Muscle layer of duodenum (tissue), 2 donors: ENCODE data around the gene PRIMPOL.
"Not testable (repeated sequence)": the region's sequence is repeated elsewhere in the genome, so short reads cannot be mapped to it uniquely, and the experiment has no call there.

ENCODE experiments used
- H3K27ac ChIP-seq: one replicate; pipeline ENCODE4 v1.7.0; 2013; ENCODE audit warnings: mild to moderate bottlenecking, low read length
- H3K27me3 ChIP-seq: one replicate; pipeline ENCODE4 v1.7.0; 2013; ENCODE audit warnings: low read depth, mild to moderate bottlenecking, control low read depth, low read length
- H3K36me3 ChIP-seq, 2 donors: one replicate each; pipeline ENCODE4 v1.7.0; 2013; ENCODE audit warnings: low read length in 2 of 2, control low read depth in 1 of 2, mild to moderate bottlenecking in 1 of 2; ENCODE audit not compliant: insufficient read depth in 2 of 2, control insufficient read depth in 1 of 2
- H3K4me1 ChIP-seq, 2 donors: one replicate each; pipeline ENCODE4 v1.7.0; 2013; ENCODE audit warnings: low read length in 2 of 2, mild to moderate bottlenecking in 2 of 2, control low read depth in 1 of 2, moderate library complexity in 1 of 2; ENCODE audit not compliant: insufficient read depth in 2 of 2, control insufficient read depth in 1 of 2
- H3K4me3 ChIP-seq, 2 donors: one replicate each; pipeline ENCODE4 v1.7.0; 2013; ENCODE audit warnings: low read length in 2 of 2, low read depth in 1 of 2, mild to moderate bottlenecking in 1 of 2
- H3K9me3 ChIP-seq, 2 donors: one replicate each; pipeline ENCODE4 v1.7.0; 2013; ENCODE audit warnings: low read length in 2 of 2, control low read depth in 1 of 2, mild to moderate bottlenecking in 1 of 2; ENCODE audit not compliant: control insufficient read depth in 1 of 2
- donor health status: healthy.

The PRIMPOL gene, protein sequence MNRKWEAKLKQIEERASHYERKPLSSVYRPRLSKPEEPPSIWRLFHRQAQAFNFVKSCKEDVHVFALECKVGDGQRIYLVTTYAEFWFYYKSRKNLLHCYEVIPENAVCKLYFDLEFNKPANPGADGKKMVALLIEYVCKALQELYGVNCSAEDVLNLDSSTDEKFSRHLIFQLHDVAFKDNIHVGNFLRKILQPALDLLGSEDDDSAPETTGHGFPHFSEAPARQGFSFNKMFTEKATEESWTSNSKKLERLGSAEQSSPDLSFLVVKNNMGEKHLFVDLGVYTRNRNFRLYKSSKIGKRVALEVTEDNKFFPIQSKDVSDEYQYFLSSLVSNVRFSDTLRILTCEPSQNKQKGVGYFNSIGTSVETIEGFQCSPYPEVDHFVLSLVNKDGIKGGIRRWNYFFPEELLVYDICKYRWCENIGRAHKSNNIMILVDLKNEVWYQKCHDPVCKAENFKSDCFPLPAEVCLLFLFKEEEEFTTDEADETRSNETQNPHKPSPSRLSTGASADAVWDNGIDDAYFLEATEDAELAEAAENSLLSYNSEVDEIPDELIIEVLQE

DNA sequence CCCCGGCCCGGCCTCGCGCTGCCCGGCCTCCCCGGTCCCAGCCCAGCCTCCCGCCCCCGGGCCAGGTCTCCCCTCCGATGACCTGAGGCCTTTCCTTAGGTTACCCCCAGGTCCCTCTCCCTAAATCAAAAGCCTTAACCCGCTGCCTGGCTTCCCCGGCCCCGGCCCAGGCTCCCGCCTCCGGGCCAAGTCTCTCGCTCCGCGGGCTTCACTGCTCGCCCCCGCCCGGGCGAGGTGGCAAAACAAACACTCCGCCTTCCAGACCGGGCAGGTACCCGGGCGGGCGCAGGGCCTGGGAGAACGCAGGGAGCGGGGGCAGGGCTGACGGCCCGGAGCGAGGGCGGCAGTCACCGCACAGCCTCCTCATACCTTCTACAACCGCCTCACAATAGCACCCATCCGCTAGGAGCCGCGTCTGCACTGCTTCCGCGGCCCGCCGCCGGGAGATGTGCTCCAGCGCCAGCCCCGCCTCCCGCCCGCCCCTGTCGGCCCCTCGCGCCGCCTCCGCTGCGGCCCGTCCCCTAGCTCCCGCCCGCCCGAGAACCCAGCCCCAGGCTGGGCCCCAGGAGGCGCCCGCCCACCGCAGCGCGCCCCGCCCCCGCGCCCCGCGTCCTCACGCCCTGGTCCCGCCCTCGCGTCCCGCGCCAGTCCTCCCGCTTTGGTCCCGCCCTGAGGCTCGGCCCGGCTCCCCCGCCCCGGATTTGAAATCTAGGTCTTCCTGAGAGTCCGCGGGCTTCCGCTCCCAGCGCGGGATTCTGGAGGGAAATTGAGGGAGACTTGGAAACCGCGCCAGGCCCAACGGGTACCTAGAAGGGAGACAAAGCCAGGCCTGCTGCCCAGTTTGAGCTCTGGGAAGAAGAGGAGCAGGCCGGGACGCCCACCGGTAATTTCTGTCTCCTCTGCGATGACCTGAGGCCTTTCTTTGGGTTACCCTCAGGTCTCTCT lies at the start of gene PRIMPOL, which contains the start of gene CASP3:
PRIMPOL (plus strand) TSS at position 713 of the 945 bp plus-strand sequence. CDS start 7,403 bp downstream, outside the sequence.
CASP3 (minus strand) TSS at position 422 of the 945 bp plus-strand sequence. CDS start 10,994 bp downstream, outside the sequence.
- Histone ChIP-seq H3K9me3 (no peaks in the 10 kb centered on the region), H3K27ac (peak within 1 kb of the TSS; percentile 91), H3K36me3 (no peaks in the 10 kb centered on the region), H3K4me3 (peak within 1 kb of the TSS; percentile 87 to 91), H3K4me1 (peaks cover 28 to 41% of the 10 kb centered on the region in 2 donors), H3K27me3 (no peaks in the 10 kb centered on the region)

DNA sequence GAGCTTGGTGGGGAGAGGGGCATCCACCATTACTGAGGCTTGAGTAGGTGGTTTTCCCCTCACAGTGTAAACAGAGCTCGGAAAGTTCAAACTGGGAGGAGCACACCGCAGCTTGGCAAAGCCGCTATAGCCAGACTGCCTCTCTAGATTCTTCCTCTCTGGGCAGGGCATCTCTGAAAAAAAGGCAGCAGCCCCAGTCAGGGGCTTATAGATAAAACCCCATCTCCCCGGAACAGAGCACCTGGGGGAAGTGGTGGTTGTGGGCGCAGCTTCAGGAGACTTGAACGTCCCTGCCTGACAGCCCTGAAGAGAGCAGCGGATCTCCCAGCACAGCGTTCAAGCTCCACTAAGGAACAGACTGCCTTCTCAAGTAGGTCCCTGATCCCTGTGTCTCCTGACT lies 48.6 kb upstream of the PRIMPOL start:
- not testable (repeated sequence) for H3K4me3 ChIP-seq, H3K27me3 ChIP-seq, H3K27ac ChIP-seq, H3K4me1 ChIP-seq, H3K36me3 ChIP-seq, H3K9me3 ChIP-seq

DNA sequence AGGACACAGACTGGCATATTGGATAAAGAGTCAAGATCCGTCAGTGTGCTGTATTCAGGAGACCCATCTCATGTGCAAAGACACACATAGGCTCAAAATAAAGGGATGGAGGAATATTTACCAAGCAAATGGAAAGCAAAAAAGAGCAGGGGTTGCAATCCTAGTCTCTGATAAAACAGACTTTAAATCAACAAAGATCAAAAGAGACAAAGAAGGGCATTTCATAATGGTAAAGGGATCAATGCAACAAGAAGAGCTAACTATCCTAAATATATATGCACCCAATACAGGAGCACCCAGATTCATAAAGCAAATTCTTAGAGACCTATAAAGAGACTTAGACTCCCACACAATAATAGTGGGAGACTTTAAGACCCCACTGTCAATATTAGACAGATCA lies 46.7 kb upstream of the PRIMPOL start:
- not testable (repeated sequence) for H3K4me3 ChIP-seq, H3K36me3 ChIP-seq, H3K9me3 ChIP-seq, H3K27me3 ChIP-seq, H3K27ac ChIP-seq, H3K4me1 ChIP-seq

DNA sequence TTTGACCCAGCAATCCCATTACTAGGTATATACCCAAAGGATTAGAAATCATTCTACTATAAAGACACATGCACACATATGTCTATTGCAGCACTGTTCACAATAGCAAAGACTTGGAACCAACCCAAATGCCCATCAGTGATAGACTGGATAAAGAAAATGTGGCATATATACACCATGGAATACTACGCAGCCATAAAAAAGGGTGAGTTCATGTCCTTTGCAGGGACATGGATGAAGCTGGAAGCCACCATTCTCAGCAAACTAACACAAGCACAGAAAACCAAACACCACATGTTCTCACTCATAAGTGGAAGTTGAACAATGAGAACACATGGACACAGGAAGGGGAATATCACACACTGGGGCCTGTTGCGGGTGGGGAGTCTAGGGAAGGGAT lies 42.1 kb upstream of the PRIMPOL start:
- H3K27me3 ChIP-seq, H3K36me3 ChIP-seq, H3K4me1 ChIP-seq, H3K4me3 ChIP-seq, H3K27ac ChIP-seq, H3K9me3 ChIP-seq: not testable (repeated sequence)

DNA sequence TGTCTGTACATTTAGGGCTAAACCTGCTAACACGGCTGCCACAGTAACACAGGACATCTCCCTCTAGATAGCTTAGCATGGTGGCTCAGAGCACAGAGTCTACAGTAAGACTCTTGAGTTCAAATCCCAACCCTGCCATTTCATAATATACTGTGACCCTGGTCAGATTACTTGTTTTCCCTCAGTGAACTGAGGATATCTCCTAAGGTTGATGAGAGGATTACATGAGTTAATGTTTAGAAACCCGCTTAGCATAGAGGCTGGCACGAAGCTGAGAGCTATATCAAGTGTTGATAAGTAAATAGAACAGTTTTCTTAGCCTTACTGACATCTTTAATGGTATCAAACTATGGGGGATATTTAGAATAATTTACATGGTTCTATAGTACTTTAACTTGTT lies 37.5 kb upstream of the PRIMPOL start:
- H3K27ac ChIP-seq = no peak overlapping the region
- no peak overlapping the region for H3K4me3 ChIP-seq
- no peaks in the 10 kb centered on the region for H3K4me1 ChIP-seq
- no peaks in the 10 kb centered on the region for H3K36me3 ChIP-seq
- H3K27me3 ChIP-seq = no peaks in the 10 kb centered on the region
- peaks cover 0 to 4% of the 10 kb centered on the region in 2 donors for H3K9me3 ChIP-seq

DNA sequence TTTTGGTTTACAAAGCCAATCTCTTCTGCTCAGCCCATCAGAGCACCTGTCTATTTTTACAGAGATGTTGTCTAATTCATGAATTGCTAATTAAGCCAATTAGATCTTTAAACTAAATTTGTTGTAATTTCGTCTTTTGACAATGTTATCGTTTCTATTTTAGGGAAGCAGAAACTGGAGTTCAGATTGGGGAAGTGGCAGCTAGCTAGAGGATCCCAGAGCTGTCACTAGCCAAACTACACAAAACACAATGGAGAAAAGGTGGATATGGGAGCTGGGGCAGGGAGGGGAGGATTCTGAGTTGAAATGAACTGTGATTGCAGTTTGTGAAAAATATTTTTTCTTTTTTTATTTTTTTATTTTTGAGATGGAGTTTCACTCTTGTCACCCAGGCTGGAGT lies 36.1 kb upstream of the PRIMPOL start:
- Histone ChIP-seq H3K9me3 (peaks cover 0 to 4% of the 10 kb centered on the region in 2 donors), H3K36me3 (no peaks in the 10 kb centered on the region), H3K27me3 (no peaks in the 10 kb centered on the region), H3K27ac (no peak overlapping the region), H3K4me3 (no peak overlapping the region), H3K4me1 (no peaks in the 10 kb centered on the region)

DNA sequence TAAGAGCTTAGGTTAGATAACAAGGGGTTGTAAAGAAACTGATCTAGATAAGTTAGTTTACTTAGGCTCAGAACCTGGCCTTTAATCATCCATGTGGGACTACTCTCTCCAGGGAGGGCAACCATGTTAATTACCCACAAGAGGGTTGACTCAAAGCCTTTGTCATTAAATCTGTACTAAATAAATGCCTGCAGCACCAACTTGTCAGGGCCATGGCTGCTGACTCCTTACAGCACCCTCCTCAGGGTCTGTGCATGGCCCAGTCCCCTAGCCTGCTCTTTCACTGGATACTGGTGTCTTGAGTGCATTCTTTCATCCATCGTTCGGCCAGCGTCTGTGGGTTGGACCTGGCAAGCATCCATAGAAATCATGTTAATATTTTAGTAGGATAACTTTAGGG lies 35.0 kb upstream of the PRIMPOL start:
- Histone ChIP-seq H3K27ac (no peak overlapping the region), H3K36me3 (no peaks in the 10 kb centered on the region), H3K4me3 (no peak overlapping the region), H3K4me1 (no peaks in the 10 kb centered on the region), H3K9me3 (peaks cover 0 to 4% of the 10 kb centered on the region in 2 donors), H3K27me3 (no peaks in the 10 kb centered on the region)

DNA sequence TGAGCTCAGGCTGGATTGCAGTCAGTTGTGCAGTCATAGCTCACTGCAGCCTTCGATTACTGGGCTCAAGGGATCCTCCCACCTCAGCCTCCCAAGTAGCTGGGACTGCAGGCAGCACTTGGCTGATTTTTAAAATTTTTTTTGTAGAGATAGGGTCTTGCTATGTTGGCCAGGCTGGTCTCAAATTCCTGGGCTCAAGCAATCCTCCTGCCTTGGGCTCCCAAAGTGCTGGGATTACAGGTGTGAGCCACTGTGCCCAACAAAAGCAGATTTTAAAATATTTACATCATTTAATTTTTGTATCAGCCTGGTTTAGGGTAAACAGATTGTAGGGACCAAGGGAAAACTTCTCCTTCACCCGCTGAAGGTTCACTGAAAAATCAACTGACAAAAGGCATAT lies 33.4 kb upstream of the PRIMPOL start:
- H3K36me3 ChIP-seq, H3K9me3 ChIP-seq, H3K27ac ChIP-seq, H3K27me3 ChIP-seq, H3K4me1 ChIP-seq, H3K4me3 ChIP-seq: not testable (repeated sequence)

DNA sequence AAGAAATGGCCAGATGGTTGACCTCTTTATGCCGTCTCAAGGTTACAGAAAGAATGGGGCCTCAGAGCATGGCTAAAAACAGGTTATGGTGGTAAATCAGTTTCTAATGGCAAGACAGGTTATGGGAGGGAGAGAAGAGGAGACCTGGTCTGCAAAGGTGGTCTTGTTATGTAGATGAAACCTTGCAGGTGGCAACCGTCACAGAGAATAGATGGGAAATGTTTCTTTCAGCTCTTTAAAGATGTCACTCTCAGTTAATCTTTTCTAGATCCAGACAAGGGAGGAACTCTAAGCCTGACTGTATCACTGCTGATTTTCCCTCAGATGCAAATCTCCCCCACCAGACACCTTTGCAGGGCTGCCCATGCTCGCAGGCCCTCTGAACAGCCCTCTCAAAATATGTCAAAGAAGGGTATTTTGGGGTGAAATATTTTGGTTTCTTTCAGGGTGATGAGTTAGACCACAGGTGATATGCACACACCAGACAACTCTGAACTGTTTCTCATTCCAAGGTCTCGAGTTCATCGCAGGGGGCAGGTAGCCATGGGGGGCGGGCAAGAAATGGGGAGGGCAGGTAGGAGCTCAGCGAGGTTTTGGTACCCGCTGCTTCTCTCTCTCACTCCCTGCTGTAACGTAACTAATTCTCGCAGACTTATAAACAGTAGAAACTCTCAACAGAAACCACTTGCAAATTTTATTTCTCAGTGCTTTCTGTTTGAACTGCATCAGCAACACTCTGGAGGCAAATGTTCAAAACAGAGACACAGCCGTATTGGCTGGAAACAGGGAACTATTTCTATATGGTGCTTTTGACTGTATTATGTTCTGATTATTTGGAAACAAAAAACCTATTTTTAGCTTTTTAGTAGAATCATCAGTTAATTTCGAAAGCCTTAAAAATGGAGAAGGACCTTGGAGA lies 32.6 kb upstream of the PRIMPOL start:
- Histone ChIP-seq H3K36me3 (no peaks in the 10 kb centered on the region), H3K4me3 (no peak overlapping the region), H3K27ac (no peak overlapping the region), H3K27me3 (no peaks in the 10 kb centered on the region), H3K9me3 (peaks cover 0 to 4% of the 10 kb centered on the region in 2 donors), H3K4me1 (no peaks in the 10 kb centered on the region)

DNA sequence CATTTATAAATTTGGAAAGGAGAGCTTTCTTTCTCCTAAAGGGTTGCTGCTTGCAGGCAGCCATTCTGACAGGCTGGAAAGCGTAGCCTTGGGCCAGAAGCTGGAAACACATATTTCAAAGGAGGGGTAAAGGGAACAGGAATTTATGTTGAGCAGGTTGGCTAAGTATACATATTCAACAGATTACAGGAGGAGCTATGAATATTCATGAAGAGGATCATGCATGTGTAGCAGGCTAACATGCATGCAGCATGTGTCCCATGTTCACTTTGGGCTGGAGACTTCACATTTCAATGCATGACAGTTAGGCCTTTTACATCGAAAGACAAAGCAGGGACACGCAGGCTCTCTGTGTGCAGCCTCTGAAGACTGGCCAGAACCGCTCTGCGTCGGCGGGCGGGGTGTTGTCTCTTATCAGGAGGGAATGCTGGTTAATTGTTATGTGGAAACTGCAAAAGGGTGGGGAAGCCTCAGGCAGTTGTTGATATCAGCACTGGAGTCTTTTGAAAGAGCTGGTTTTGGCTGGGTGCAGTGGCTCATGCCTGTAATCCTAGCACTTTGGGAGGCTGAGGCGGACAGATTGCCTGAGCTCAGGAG lies 31.8 kb upstream of the PRIMPOL start:
- H3K9me3 ChIP-seq = peaks cover 0 to 4% of the 10 kb centered on the region in 2 donors
- H3K4me1 ChIP-seq = no peaks in the 10 kb centered on the region
- H3K27ac ChIP-seq = no peak overlapping the region
- H3K4me3 ChIP-seq = no peak overlapping the region
- H3K36me3 ChIP-seq = no peaks in the 10 kb centered on the region
- H3K27me3 ChIP-seq = no peaks in the 10 kb centered on the region
